B cell (primary cell): ENCODE data around the gene ZNF592.

ENCODE experiments used
- EZH2 ChIP-seq: IDR thresholded peaks from 2 replicates; pipeline ENCODE4 v1.6.1; 2012; ENCODE audit warnings: borderline replicate concordance, low read depth, mild to moderate bottlenecking, moderate library complexity, low read length; ENCODE audit not compliant: insufficient read depth, poor library complexity, severe bottlenecking
- TF ChIP-seq, protein P1 (sequence below): fragments of 200-600 bp; IDR thresholded peaks from one replicate; pipeline ENCODE4 v1.8.0; 2022; ENCODE audit warnings: antibody characterized with exemption, mild to moderate bottlenecking

DNA sequence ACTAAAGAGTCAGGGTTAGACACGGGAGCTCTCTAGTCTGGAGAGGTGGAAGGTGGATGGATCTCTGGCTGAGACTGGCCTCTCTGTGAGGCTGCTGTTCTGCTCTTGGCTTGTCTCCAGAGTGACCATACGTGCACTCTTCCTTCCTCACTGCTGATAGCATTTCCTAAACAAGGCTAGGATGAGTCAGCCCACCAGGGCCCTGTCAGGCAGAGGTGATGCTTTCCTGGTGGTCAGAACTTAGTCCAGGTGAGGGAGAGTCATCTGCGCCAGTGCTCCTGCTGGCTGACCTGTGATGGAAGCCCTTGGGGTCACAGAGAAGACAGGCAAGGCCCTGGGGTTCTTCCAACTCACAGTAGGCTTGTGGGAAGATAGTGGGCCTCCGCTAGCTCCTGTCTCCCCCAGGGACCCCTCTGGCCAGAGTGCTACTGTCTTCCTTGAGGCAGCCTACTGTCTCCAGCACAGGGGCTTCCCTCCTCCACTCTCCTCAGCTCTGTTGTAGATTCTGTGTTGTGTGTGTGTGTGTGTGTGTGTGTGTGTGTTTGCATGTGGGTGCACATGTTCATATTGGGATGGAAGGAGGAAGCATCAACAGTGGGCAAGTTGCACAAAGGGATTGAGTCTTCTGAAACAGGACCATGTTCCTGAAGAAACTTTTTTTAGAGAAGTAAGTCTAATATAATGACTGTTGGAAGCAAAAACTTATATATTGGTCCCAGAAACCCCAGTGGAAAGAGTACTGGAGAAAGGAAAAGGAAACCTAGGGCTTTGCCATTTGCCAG is 85.2 kb downstream of the ZNF592 start:
- TF ChIP-seq, protein P1, sequence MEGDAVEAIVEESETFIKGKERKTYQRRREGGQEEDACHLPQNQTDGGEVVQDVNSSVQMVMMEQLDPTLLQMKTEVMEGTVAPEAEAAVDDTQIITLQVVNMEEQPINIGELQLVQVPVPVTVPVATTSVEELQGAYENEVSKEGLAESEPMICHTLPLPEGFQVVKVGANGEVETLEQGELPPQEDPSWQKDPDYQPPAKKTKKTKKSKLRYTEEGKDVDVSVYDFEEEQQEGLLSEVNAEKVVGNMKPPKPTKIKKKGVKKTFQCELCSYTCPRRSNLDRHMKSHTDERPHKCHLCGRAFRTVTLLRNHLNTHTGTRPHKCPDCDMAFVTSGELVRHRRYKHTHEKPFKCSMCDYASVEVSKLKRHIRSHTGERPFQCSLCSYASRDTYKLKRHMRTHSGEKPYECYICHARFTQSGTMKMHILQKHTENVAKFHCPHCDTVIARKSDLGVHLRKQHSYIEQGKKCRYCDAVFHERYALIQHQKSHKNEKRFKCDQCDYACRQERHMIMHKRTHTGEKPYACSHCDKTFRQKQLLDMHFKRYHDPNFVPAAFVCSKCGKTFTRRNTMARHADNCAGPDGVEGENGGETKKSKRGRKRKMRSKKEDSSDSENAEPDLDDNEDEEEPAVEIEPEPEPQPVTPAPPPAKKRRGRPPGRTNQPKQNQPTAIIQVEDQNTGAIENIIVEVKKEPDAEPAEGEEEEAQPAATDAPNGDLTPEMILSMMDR = no peak
- no peak for TF ChIP-seq EZH2
